Ovary (tissue), 9 donors: ENCODE results near the gene LRMDA. TPM values are rescaled to one million over a fixed set of nuclear protein-coding genes. Genes with fewer than 3 reads are reported as not detected.

ENCODE experiments used
- DNase-seq, 5 donors: peaks; one replicate each; pipeline ENCODE4 v3.0.0-alpha.2; 2019 to 2020
- H3K27ac ChIP-seq, 2 donors: fragments of 200-600 bp; one replicate each; pipeline versions ENCODE4 v1.5.1 to v1.8.0; 2019 to 2022
- H3K27me3 ChIP-seq: fragments of 200-600 bp; one replicate; pipeline ENCODE4 v1.8.0; 2022
- H3K36me3 ChIP-seq: fragments of 200-600 bp; sonication (generic); one replicate; pipeline ENCODE4 v1.5.1; 2019
- H3K4me1 ChIP-seq: one replicate; pipeline ENCODE4 v1.8.1; 2013; ENCODE audit warnings: mild to moderate bottlenecking, moderate library complexity; ENCODE audit not compliant: insufficient read depth
- H3K4me3 ChIP-seq: fragments of 200-600 bp; sonication (generic); one replicate; pipeline ENCODE4 v1.5.1; 2017
- H3K9me3 ChIP-seq, 2 donors: fragments of 200-600 bp in 1 of 2; sonication (generic) in 1 of 2; one replicate each; pipeline versions ENCODE4 v1.5.1 to v1.8.1; 2013 to 2019; ENCODE audit warnings: mild to moderate bottlenecking in 1 of 2, moderate library complexity in 1 of 2
- CTCF ChIP-seq, 3 donors: fragments of 450-650 bp in 2 of 3; fragments of 200-600 bp in 1 of 3; IDR thresholded peaks; one replicate each; pipeline versions ENCODE4 v1.5.1 to v1.8.0; 2016 to 2022; ENCODE audit warnings: antibody characterized with exemption in 3 of 3, mild to moderate bottlenecking in 1 of 3
- EP300 ChIP-seq: sonication (generic); formaldehyde crosslinking; IDR thresholded peaks from one replicate; pipeline ENCODE4 v1.6.1; 2017; ENCODE audit warnings: antibody characterized with exemption
- POLR2A ChIP-seq: fragments of 450-650 bp; IDR thresholded peaks from one replicate; pipeline ENCODE4 v1.6.1; 2017; ENCODE audit warnings: antibody characterized with exemption, mild to moderate bottlenecking, moderate library complexity
- WGBS, 3 donors: extraction: QIAGEN DNeasy Blood & Tissue Kit in 1 of 3; methylation state at CpG; one replicate each; pipeline versions ENCODE4 v1.1.5 to v1.1.7; 2013 to 2017; 5-methylcytosine and 5-hydroxymethylcytosine counted together
- intact Hi-C, 4 donors: fragments of 100-400 bp; cut with DNase I; formaldehyde crosslinking; loops; one replicate each; pipeline versions ENCODE4 v1.11.0 to v1.15.1; 2022 to 2023
- polyA plus RNA-seq, 2 donors: library from polyadenylated mRNA; stranded (reverse); fragments of 200-250 nt in 1 of 2; fragments of 350-450 nt in 1 of 2; fragmentation: Illumina TruSeq in 1 of 2; extraction: RNeasy Lipid Tissue Mini Kit (QIAGEN cat#74804) in 1 of 2; gene quantifications; one replicate each; pipeline ENCODE4 v1.2.3, GENCODE V29; 2013 to 2014
- total RNA-seq, 7 donors: library from RNA; depleted of rRNA in 2 of 7; stranded (reverse); fragments of >200 nt in 2 of 7; fragmentation: NEBNext Ultra II Directional in 3 of 7; extraction: Animal tissue kit (Norgen Biotek cat#: 25700) in 3 of 7; gene quantifications; one replicate each; pipeline versions ENCODE4 v1.1.0 to v1.2.4, GENCODE V29; 2016 to 2023
- donor health status: DM: no; HTN: no; CAD: no; lungs with moderate emphysema.
- donor health status: DM: no; HTN: no; CAD: no.
- donor health status: Bipolar disorder and iron deficiency.
- donor health status: DM: yes; HTN: yes; CAD: no.
- donor health status: DM: no; HTN: no; CAD: no.
- donor health status: DM: yes; HTN: yes; CAD: no.

LRMDA gene
- total and polyA plus RNA-seq, 9 donors = 14.8 to 30.7 (median 22.9) TPM

- 22 to 38% (median 37%) methylated on average over 1 of the region's 1 CpG for WGBS, 3 donors
- TF ChIP-seq POLR2A = no peak
- no peak overlapping the region for H3K27ac ChIP-seq
These were observed 724.5 kb downstream of the LRMDA start for GRCh38 chr10:76155961-76156360.

GRCh38 chr10:76160446-76161300 lies 729.2 kb downstream of the LRMDA start:
- DNase-seq = peak in 2 of 5 donors; percentile 31 to 50
- Histone ChIP-seq H3K27me3 (no peaks in the 10 kb centered on the region), H3K36me3 (no peaks in the 10 kb centered on the region), H3K9me3 (no peaks in the 10 kb centered on the region), H3K27ac (peak overlapping the region in 1 of 2 donors; percentile 27), H3K4me3 (no peak overlapping the region), H3K4me1 (peaks cover 5% of the 10 kb centered on the region)
- 14 to 22% (median 14%) methylated on average over 12 of the region's 12 CpGs for WGBS, 3 donors
- TF ChIP-seq EP300 (no peak), CTCF (IDR thresholded peaks at IDR 0.05) (no peak), POLR2A (no peak)
- intact Hi-C loops = no loop called here

More at GRCh38 chr10:76155961-76156360, 724.5 kb downstream of the LRMDA start:
- DNase-seq = no peak
- Histone ChIP-seq H3K27me3 (no peaks in the 10 kb centered on the region), H3K36me3 (no peaks in the 10 kb centered on the region), H3K4me3 (no peak overlapping the region), H3K4me1 (peaks cover 6% of the 10 kb centered on the region), H3K9me3 (no peaks in the 10 kb centered on the region)
- intact Hi-C loops = no loop called here

GRCh38 chr10:76161301-76161582 lies 729.8 kb downstream of the LRMDA start:
- WGBS, 3 donors = 20 to 25% (median 21%) methylated on average over 7 of the region's 7 CpGs
- intact Hi-C loops = no loop called here
- H3K9me3 ChIP-seq = no peaks in the 10 kb centered on the region
- H3K36me3 ChIP-seq = no peaks in the 10 kb centered on the region
- peaks cover 5% of the 10 kb centered on the region for H3K4me1 ChIP-seq
- H3K27me3 ChIP-seq = no peaks in the 10 kb centered on the region
- DNase-seq = no peak
- peak overlapping the region in 1 of 2 donors; percentile 27 for H3K27ac ChIP-seq
- H3K4me3 ChIP-seq = no peak overlapping the region
- no peak for TF ChIP-seq EP300
- no peak for TF ChIP-seq CTCF (IDR thresholded peaks at IDR 0.05)
- no peak for TF ChIP-seq POLR2A

- WGBS, 3 donors = 97 to 100% (median 100%) methylated on average over 1 of the region's 1 CpG
- intact Hi-C loops = no loop called here
These were observed 737.0 kb downstream of the LRMDA start for GRCh38 chr10:76168437-76168836.

More at GRCh38 chr10:76168437-76168836, 737.0 kb downstream of the LRMDA start:
- H3K4me1 ChIP-seq = no peaks in the 10 kb centered on the region
- TF ChIP-seq CTCF (IDR thresholded peaks at IDR 0.05) = no peak
- TF ChIP-seq EP300 = no peak
- TF ChIP-seq POLR2A = no peak
- H3K4me3 ChIP-seq = no peak overlapping the region
- no peak overlapping the region for H3K27ac ChIP-seq
- H3K36me3 ChIP-seq = no peaks in the 10 kb centered on the region
- H3K9me3 ChIP-seq = no peaks in the 10 kb centered on the region
- H3K27me3 ChIP-seq = no peaks in the 10 kb centered on the region
- DNase-seq = no peak
